ENCODE measurements around the gene LRRC10B.

The LRRC10B gene

GRCh38 chr11:61507012-61507768 is 1.4 kb upstream of the LRRC10B start:
- peaks cover 67% of the 10 kb centered on the region for H3K4me1 ChIP-seq (ENCODE audit: insufficient read depth, low read length)

GRCh38 chr11:61509043-61510029 is 787 bp downstream of the LRRC10B start:
- H3K4me3 ChIP-seq (ENCODE audit: low read length), result peak overlapping the region; percentile 32
- H3K4me1 ChIP-seq (ENCODE audit: insufficient read depth, low read length), result peaks cover 69% of the 10 kb centered on the region
- peaks cover 12% of the 10 kb centered on the region for H3K27me3 ChIP-seq (ENCODE audit: insufficient read depth, low read length)
- H2AFZ ChIP-seq (ENCODE audit: low read depth, low read length), result no peak overlapping the region
- H3K9me3 ChIP-seq (ENCODE audit: low read length), result no peaks in the 10 kb centered on the region
- no peaks in the 10 kb centered on the region for H3K36me3 ChIP-seq (ENCODE audit: insufficient read depth, low read length)

More at GRCh38 chr11:61507012-61507768, 1.4 kb upstream of the LRRC10B start:
- H3K36me3 ChIP-seq (ENCODE audit: insufficient read depth, low read length), result no peaks in the 10 kb centered on the region
- H3K4me3 ChIP-seq (ENCODE audit: low read length), result no peak overlapping the region
- peaks cover 12% of the 10 kb centered on the region for H3K27me3 ChIP-seq (ENCODE audit: insufficient read depth, low read length)
- no peak overlapping the region for H2AFZ ChIP-seq (ENCODE audit: low read depth, low read length)
- H3K9me3 ChIP-seq (ENCODE audit: low read length), result no peaks in the 10 kb centered on the region

GRCh38 chr11:61510166-61510919 is 1.8 kb downstream of the LRRC10B start:
- Histone ChIP-seq H3K36me3 (ENCODE audit: insufficient read depth, low read length) (no peaks in the 10 kb centered on the region), H3K9me3 (ENCODE audit: low read length) (no peaks in the 10 kb centered on the region), H3K4me1 (ENCODE audit: insufficient read depth, low read length) (peaks cover 67% of the 10 kb centered on the region), H3K4me3 (ENCODE audit: low read length) (no peak overlapping the region), H3K27me3 (ENCODE audit: insufficient read depth, low read length) (peaks cover 12% of the 10 kb centered on the region), H2AFZ (ENCODE audit: low read depth, low read length) (no peak overlapping the region)

GRCh38 chr11:61510974-61511373 is 2.4 kb downstream of the LRRC10B start:
- Histone ChIP-seq H3K27me3 (ENCODE audit: insufficient read depth, low read length) (peaks cover 12% of the 10 kb centered on the region), H3K9me3 (ENCODE audit: low read length) (no peaks in the 10 kb centered on the region), H2AFZ (ENCODE audit: low read depth, low read length) (no peak overlapping the region), H3K4me1 (ENCODE audit: insufficient read depth, low read length) (peaks cover 60% of the 10 kb centered on the region), H3K36me3 (ENCODE audit: insufficient read depth, low read length) (no peaks in the 10 kb centered on the region), H3K4me3 (ENCODE audit: low read length) (no peak overlapping the region)

- H2AFZ ChIP-seq (ENCODE audit: low read depth, low read length), result no peak overlapping the region
- H3K4me3 ChIP-seq (ENCODE audit: low read length), result no peak overlapping the region
- H3K9me3 ChIP-seq (ENCODE audit: low read length), result no peaks in the 10 kb centered on the region
- H3K36me3 ChIP-seq (ENCODE audit: insufficient read depth, low read length), result no peaks in the 10 kb centered on the region
- H3K27me3 ChIP-seq (ENCODE audit: insufficient read depth, low read length), result peaks cover 12% of the 10 kb centered on the region
- peaks cover 59% of the 10 kb centered on the region for H3K4me1 ChIP-seq (ENCODE audit: insufficient read depth, low read length)
Measured at GRCh38 chr11:61511383-61511782, 2.8 kb downstream of the LRRC10B start.

- H3K4me1 ChIP-seq (ENCODE audit: insufficient read depth, low read length), result peaks cover 61% of the 10 kb centered on the region
Measured at GRCh38 chr11:61512435-61512834, 3.9 kb downstream of the LRRC10B start.

GRCh38 chr11:61513143-61513765 is 4.7 kb downstream of the LRRC10B start:
- no peaks in the 10 kb centered on the region for H3K27me3 ChIP-seq (ENCODE audit: insufficient read depth, low read length)
- no peaks in the 10 kb centered on the region for H3K9me3 ChIP-seq (ENCODE audit: low read length)
- no peak overlapping the region for H3K4me3 ChIP-seq (ENCODE audit: low read length)
- H3K36me3 ChIP-seq (ENCODE audit: insufficient read depth, low read length), result no peaks in the 10 kb centered on the region
- H2AFZ ChIP-seq (ENCODE audit: low read depth, low read length), result no peak overlapping the region
- peaks cover 58% of the 10 kb centered on the region for H3K4me1 ChIP-seq (ENCODE audit: insufficient read depth, low read length)

More at GRCh38 chr11:61512435-61512834, 3.9 kb downstream of the LRRC10B start:
- H3K4me3 ChIP-seq (ENCODE audit: low read length), result no peak overlapping the region
- H3K9me3 ChIP-seq (ENCODE audit: low read length), result no peaks in the 10 kb centered on the region
- H3K27me3 ChIP-seq (ENCODE audit: insufficient read depth, low read length), result peaks cover 6% of the 10 kb centered on the region
- no peaks in the 10 kb centered on the region for H3K36me3 ChIP-seq (ENCODE audit: insufficient read depth, low read length)
- no peak overlapping the region for H2AFZ ChIP-seq (ENCODE audit: low read depth, low read length)

- peaks cover 56% of the 10 kb centered on the region for H3K4me1 ChIP-seq (ENCODE audit: insufficient read depth, low read length)
- no peaks in the 10 kb centered on the region for H3K36me3 ChIP-seq (ENCODE audit: insufficient read depth, low read length)
- H3K27me3 ChIP-seq (ENCODE audit: insufficient read depth, low read length), result no peaks in the 10 kb centered on the region
- H2AFZ ChIP-seq (ENCODE audit: low read depth, low read length), result no peak overlapping the region
- no peaks in the 10 kb centered on the region for H3K9me3 ChIP-seq (ENCODE audit: low read length)
- no peak overlapping the region for H3K4me3 ChIP-seq (ENCODE audit: low read length)
Measured at GRCh38 chr11:61514050-61514917, 5.7 kb downstream of the LRRC10B start.

- no peak overlapping the region for H2AFZ ChIP-seq (ENCODE audit: low read depth, low read length)
- peaks cover 44% of the 10 kb centered on the region for H3K4me1 ChIP-seq (ENCODE audit: insufficient read depth, low read length)
- no peaks in the 10 kb centered on the region for H3K36me3 ChIP-seq (ENCODE audit: insufficient read depth, low read length)
- no peaks in the 10 kb centered on the region for H3K27me3 ChIP-seq (ENCODE audit: insufficient read depth, low read length)
- no peak overlapping the region for H3K4me3 ChIP-seq (ENCODE audit: low read length)
- H3K9me3 ChIP-seq (ENCODE audit: low read length), result no peaks in the 10 kb centered on the region
Measured at GRCh38 chr11:61515686-61516085, 7.1 kb downstream of the LRRC10B start.

GRCh38 chr11:61516191-61516590 is 7.6 kb downstream of the LRRC10B start:
- H3K4me1 ChIP-seq (ENCODE audit: insufficient read depth, low read length), result peaks cover 39% of the 10 kb centered on the region
- no peaks in the 10 kb centered on the region for H3K36me3 ChIP-seq (ENCODE audit: insufficient read depth, low read length)
- no peaks in the 10 kb centered on the region for H3K27me3 ChIP-seq (ENCODE audit: insufficient read depth, low read length)
- no peaks in the 10 kb centered on the region for H3K9me3 ChIP-seq (ENCODE audit: low read length)
- H2AFZ ChIP-seq (ENCODE audit: low read depth, low read length), result no peak overlapping the region
- H3K4me3 ChIP-seq (ENCODE audit: low read length), result no peak overlapping the region

- H3K9me3 ChIP-seq (ENCODE audit: low read length), result no peaks in the 10 kb centered on the region
- no peaks in the 10 kb centered on the region for H3K27me3 ChIP-seq (ENCODE audit: insufficient read depth, low read length)
- H3K4me1 ChIP-seq (ENCODE audit: insufficient read depth, low read length), result peaks cover 32% of the 10 kb centered on the region
- no peak overlapping the region for H2AFZ ChIP-seq (ENCODE audit: low read depth, low read length)
- H3K4me3 ChIP-seq (ENCODE audit: low read length), result no peak overlapping the region
- no peaks in the 10 kb centered on the region for H3K36me3 ChIP-seq (ENCODE audit: insufficient read depth, low read length)
Measured at GRCh38 chr11:61516675-61517572, 8.4 kb downstream of the LRRC10B start.
